Ovary (tissue), 9 donors: ENCODE data around the gene PSMD2. TPM values are rescaled to one million over a fixed set of nuclear protein-coding genes. Genes with fewer than 3 reads are reported as not detected.

Source experiments
- DNase-seq, 5 donors: peaks; one replicate each; pipeline ENCODE4 v3.0.0-alpha.2; 2019 to 2020
- H3K27ac ChIP-seq, 2 donors: fragments of 200-600 bp; one replicate each; pipeline versions ENCODE4 v1.5.1 to v1.8.0; 2019 to 2022
- H3K27me3 ChIP-seq: fragments of 200-600 bp; one replicate; pipeline ENCODE4 v1.8.0; 2022
- H3K36me3 ChIP-seq: fragments of 200-600 bp; sonication (generic); one replicate; pipeline ENCODE4 v1.5.1; 2019
- H3K4me1 ChIP-seq: one replicate; pipeline ENCODE4 v1.8.1; 2013; ENCODE audit warnings: mild to moderate bottlenecking, moderate library complexity; ENCODE audit not compliant: insufficient read depth
- H3K4me3 ChIP-seq: fragments of 200-600 bp; sonication (generic); one replicate; pipeline ENCODE4 v1.5.1; 2017
- H3K9me3 ChIP-seq, 2 donors: fragments of 200-600 bp in 1 of 2; sonication (generic) in 1 of 2; one replicate each; pipeline versions ENCODE4 v1.5.1 to v1.8.1; 2013 to 2019; ENCODE audit warnings: mild to moderate bottlenecking in 1 of 2, moderate library complexity in 1 of 2
- EP300 ChIP-seq: sonication (generic); formaldehyde crosslinking; IDR thresholded peaks from one replicate; pipeline ENCODE4 v1.6.1; 2017; ENCODE audit warnings: antibody characterized with exemption
- POLR2A ChIP-seq: fragments of 450-650 bp; IDR thresholded peaks from one replicate; pipeline ENCODE4 v1.6.1; 2017; ENCODE audit warnings: antibody characterized with exemption, mild to moderate bottlenecking, moderate library complexity
- WGBS, 3 donors: extraction: QIAGEN DNeasy Blood & Tissue Kit in 1 of 3; methylation state at CpG; one replicate each; pipeline versions ENCODE4 v1.1.5 to v1.1.7; 2013 to 2017; 5-methylcytosine and 5-hydroxymethylcytosine counted together
- intact Hi-C, 4 donors: fragments of 100-400 bp; cut with DNase I; formaldehyde crosslinking; loops; one replicate each; pipeline versions ENCODE4 v1.11.0 to v1.15.1; 2022 to 2023
- polyA plus RNA-seq, 2 donors: library from polyadenylated mRNA; stranded (reverse); fragments of 200-250 nt in 1 of 2; fragments of 350-450 nt in 1 of 2; fragmentation: Illumina TruSeq in 1 of 2; extraction: RNeasy Lipid Tissue Mini Kit (QIAGEN cat#74804) in 1 of 2; gene quantifications; one replicate each; pipeline ENCODE4 v1.2.3, GENCODE V29; 2013 to 2014
- total RNA-seq, 7 donors: library from RNA; depleted of rRNA in 2 of 7; stranded (reverse); fragments of >200 nt in 2 of 7; fragmentation: NEBNext Ultra II Directional in 3 of 7; extraction: Animal tissue kit (Norgen Biotek cat#: 25700) in 3 of 7; gene quantifications; one replicate each; pipeline versions ENCODE4 v1.1.0 to v1.2.4, GENCODE V29; 2016 to 2023
- TF ChIP-seq, protein P1 (sequence below), 3 donors: fragments of 450-650 bp in 2 of 3; fragments of 200-600 bp in 1 of 3; IDR thresholded peaks; one replicate each; pipeline versions ENCODE4 v1.5.1 to v1.8.0; 2016 to 2022; ENCODE audit warnings: antibody characterized with exemption in 3 of 3, mild to moderate bottlenecking in 1 of 3
- donor health status: DM: no; HTN: no; CAD: no; lungs with moderate emphysema.
- donor health status: DM: no; HTN: no; CAD: no.
- donor health status: Bipolar disorder and iron deficiency.
- donor health status: DM: yes; HTN: yes; CAD: no.
- donor health status: DM: no; HTN: no; CAD: no.
- donor health status: DM: yes; HTN: yes; CAD: no.

PSMD2 gene
- total and polyA plus RNA-seq, 9 donors, result 74.4 to 177 (median 138) TPM

GRCh38 chr3:184321666-184322065 is 22.6 kb downstream of the PSMD2 start:
- intact Hi-C loops, result loop anchor here in 1 of 4 donors (10.0 kb wide), 1 partner anchor 137 kb away; the partner anchor contains the start of gene ABCF3
- TF ChIP-seq EP300, result no peak
- TF ChIP-seq, protein P1, sequence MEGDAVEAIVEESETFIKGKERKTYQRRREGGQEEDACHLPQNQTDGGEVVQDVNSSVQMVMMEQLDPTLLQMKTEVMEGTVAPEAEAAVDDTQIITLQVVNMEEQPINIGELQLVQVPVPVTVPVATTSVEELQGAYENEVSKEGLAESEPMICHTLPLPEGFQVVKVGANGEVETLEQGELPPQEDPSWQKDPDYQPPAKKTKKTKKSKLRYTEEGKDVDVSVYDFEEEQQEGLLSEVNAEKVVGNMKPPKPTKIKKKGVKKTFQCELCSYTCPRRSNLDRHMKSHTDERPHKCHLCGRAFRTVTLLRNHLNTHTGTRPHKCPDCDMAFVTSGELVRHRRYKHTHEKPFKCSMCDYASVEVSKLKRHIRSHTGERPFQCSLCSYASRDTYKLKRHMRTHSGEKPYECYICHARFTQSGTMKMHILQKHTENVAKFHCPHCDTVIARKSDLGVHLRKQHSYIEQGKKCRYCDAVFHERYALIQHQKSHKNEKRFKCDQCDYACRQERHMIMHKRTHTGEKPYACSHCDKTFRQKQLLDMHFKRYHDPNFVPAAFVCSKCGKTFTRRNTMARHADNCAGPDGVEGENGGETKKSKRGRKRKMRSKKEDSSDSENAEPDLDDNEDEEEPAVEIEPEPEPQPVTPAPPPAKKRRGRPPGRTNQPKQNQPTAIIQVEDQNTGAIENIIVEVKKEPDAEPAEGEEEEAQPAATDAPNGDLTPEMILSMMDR (IDR thresholded peaks at IDR 0.05), result no peak
- TF ChIP-seq POLR2A, result no peak
- Histone ChIP-seq H3K36me3 (peaks cover 3% of the 10 kb centered on the region), H3K4me1 (peaks cover 13% of the 10 kb centered on the region), H3K9me3 (no peaks in the 10 kb centered on the region), H3K27ac (no peak overlapping the region), H3K27me3 (no peaks in the 10 kb centered on the region), H3K4me3 (no peak overlapping the region)
- WGBS, 3 donors, result 66 to 87% (median 77%) methylated on average over 5 of the region's 5 CpGs
- DNase-seq, result no peak

DNA sequence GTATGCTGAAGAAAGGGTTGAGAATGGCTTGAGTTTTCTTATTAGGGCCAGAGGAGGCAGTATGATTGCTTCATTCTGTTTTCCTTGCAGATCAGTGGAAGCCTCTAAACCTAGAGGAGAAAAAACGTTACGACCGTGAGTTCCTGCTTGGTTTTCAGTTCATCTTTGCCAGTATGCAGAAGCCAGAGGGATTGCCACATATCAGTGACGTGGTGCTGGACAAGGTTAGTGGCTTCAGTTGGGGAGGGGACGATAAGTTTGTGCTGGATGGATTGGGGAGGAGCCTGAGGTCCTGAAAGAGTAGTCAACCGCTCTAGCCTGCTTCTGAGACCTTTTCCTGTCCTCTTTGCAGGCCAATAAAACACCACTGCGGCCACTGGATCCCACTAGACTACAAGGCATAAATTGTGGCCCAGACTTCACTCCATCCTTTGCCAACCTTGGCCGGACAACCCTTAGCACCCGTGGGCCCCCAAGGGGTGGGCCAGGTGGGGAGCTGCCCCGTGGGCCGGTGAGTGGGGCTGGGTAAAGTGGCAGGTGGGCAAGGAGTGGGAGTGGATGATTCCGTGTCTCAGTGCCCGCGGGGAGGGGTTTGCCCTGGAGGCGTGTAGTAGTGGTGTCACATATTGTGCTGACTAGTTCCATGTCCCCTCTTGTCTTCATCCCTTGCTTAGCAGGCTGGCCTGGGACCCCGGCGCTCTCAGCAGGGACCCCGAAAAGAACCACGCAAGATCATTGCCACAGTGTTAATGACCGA is 23.9 kb downstream of the PSMD2 start:
- intact Hi-C loops, result loop anchor here in 1 of 4 donors (10.0 kb wide), 1 partner anchor 138 kb away; the partner anchor contains the start of gene ABCF3
- 76 to 84% (median 77%) methylated on average over 20 of the region's 20 CpGs for WGBS, 3 donors
- Histone ChIP-seq H3K27me3 (no peaks in the 10 kb centered on the region), H3K4me3 (no peak overlapping the region), H3K27ac (no peak overlapping the region), H3K36me3 (peaks cover 3% of the 10 kb centered on the region), H3K9me3 (no peaks in the 10 kb centered on the region), H3K4me1 (peaks cover 13% of the 10 kb centered on the region)
- TF ChIP-seq, protein P1 (IDR thresholded peaks at IDR 0.05), result no peak
- TF ChIP-seq POLR2A, result no peak
- no peak for TF ChIP-seq EP300
- no peak for DNase-seq

GRCh38 chr3:184323696-184324095 is 24.7 kb downstream of the PSMD2 start:
- H3K36me3 ChIP-seq, result peaks cover 3% of the 10 kb centered on the region
- peaks cover 11% of the 10 kb centered on the region for H3K4me1 ChIP-seq
- no peak overlapping the region for H3K4me3 ChIP-seq
- DNase-seq, result no peak
- intact Hi-C loops, result loop anchor here in 1 of 4 donors (10.0 kb wide), 1 partner anchor 139 kb away; the partner anchor contains the start of gene ABCF3
- TF ChIP-seq EP300, result no peak
- TF ChIP-seq POLR2A, result no peak
- TF ChIP-seq, protein P1 (IDR thresholded peaks at IDR 0.05), result no peak
- H3K27me3 ChIP-seq, result no peaks in the 10 kb centered on the region
- H3K9me3 ChIP-seq, result no peaks in the 10 kb centered on the region
- H3K27ac ChIP-seq, result no peak overlapping the region
- WGBS, 3 donors, result 69 to 80% (median 71%) methylated on average over 8 of the region's 8 CpGs

DNA sequence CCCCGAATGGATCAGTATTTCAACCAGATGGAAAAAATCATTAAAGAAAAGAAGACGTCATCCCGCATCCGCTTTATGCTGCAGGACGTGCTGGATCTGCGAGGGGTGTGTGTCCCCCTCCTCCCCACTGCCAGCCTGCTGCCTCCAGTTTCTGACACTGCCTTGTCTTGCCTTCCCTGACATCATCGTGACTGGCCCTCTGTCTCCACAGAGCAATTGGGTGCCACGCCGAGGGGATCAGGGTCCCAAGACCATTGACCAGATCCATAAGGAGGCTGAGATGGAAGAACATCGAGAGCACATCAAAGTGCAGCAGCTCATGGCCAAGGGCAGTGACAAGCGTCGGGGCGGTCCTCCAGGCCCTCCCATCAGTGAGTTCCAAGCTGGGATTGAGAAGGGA is 26.2 kb downstream of the PSMD2 start:
- no peak for DNase-seq
- Histone ChIP-seq H3K27ac (no peak overlapping the region), H3K36me3 (peaks cover 3% of the 10 kb centered on the region), H3K4me3 (no peak overlapping the region), H3K9me3 (no peaks in the 10 kb centered on the region), H3K4me1 (peaks cover 2% of the 10 kb centered on the region), H3K27me3 (no peaks in the 10 kb centered on the region)
- WGBS, 3 donors, result 85 to 89% (median 87%) methylated on average over 13 of the region's 13 CpGs
- intact Hi-C loops, result loop anchor here in 1 of 4 donors (10.0 kb wide), 1 partner anchor 140 kb away; the partner anchor contains the start of gene ABCF3
- TF ChIP-seq, protein P1 (IDR thresholded peaks at IDR 0.05), result no peak
